Thyroid gland (tissue), 4 donors: ENCODE results near the gene TBX2.

ENCODE experiments used
- POLR2A ChIP-seq, 2 donors: fragments of 450-650 bp; IDR thresholded peaks; one replicate each; pipeline ENCODE4 v1.6.1; 2017; ENCODE audit warnings: antibody characterized with exemption in 2 of 2, mild to moderate bottlenecking in 2 of 2, moderate library complexity in 1 of 2
- TF ChIP-seq, protein P1 (sequence below), 6 experiments: fragments of 200-600 bp in 3 of 6; fragments of 450-650 bp in 3 of 6; sonication (generic) in 3 of 6; IDR thresholded peaks; one replicate each; pipeline ENCODE4 v1.5.1; 2016 to 2019; ENCODE audit warnings: antibody characterized with exemption in 6 of 6, mild to moderate bottlenecking in 2 of 6, inconsistent platforms in 1 of 6, moderate library complexity in 1 of 6

GRCh38 chr17:61429274-61429673 is 29.6 kb downstream of the TBX2 start:
- TF ChIP-seq, protein P1, sequence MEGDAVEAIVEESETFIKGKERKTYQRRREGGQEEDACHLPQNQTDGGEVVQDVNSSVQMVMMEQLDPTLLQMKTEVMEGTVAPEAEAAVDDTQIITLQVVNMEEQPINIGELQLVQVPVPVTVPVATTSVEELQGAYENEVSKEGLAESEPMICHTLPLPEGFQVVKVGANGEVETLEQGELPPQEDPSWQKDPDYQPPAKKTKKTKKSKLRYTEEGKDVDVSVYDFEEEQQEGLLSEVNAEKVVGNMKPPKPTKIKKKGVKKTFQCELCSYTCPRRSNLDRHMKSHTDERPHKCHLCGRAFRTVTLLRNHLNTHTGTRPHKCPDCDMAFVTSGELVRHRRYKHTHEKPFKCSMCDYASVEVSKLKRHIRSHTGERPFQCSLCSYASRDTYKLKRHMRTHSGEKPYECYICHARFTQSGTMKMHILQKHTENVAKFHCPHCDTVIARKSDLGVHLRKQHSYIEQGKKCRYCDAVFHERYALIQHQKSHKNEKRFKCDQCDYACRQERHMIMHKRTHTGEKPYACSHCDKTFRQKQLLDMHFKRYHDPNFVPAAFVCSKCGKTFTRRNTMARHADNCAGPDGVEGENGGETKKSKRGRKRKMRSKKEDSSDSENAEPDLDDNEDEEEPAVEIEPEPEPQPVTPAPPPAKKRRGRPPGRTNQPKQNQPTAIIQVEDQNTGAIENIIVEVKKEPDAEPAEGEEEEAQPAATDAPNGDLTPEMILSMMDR (IDR thresholded peaks at IDR 0.05) = no peak
- no peak for TF ChIP-seq POLR2A (IDR thresholded peaks at IDR 0.05)
